Adrenal gland (tissue), 12 donors: ENCODE measurements around the gene SLC5A9. TPM values are rescaled to one million over a fixed set of nuclear protein-coding genes. Genes with fewer than 3 reads are reported as not detected.

ENCODE experiments used
- DNase-seq, 7 donors: peaks; one replicate each; pipeline ENCODE4 v3.0.0-alpha.2; 2019 to 2020
- H3K27ac ChIP-seq, 5 donors: fragments of 200-600 bp; sonication (generic) in 4 of 5; 1 replicate in 3 of 5; 2 replicates in 2 of 5; pipeline versions ENCODE4 v1.5.1 to v1.8.0; 2016 to 2020; ENCODE audit warnings: mild to moderate bottlenecking in 1 of 5
- H3K27me3 ChIP-seq: fragments of 200-600 bp; 2 replicates; pipeline ENCODE4 v1.8.0; 2021
- H3K36me3 ChIP-seq, 2 donors: fragments of 200-600 bp; replicated peaks in 1 of 2; 1 replicate in 1 of 2; 2 replicates in 1 of 2; pipeline versions ENCODE4 v1.5.1 to v1.8.0; 2018 to 2022
- H3K4me1 ChIP-seq, 2 donors: fragments of 200-600 bp; replicated peaks in 1 of 2; 1 replicate in 1 of 2; 2 replicates in 1 of 2; pipeline versions ENCODE4 v1.5.1 to v1.8.0; 2018 to 2021
- H3K4me3 ChIP-seq, 4 donors: fragments of 200-600 bp; sonication (generic) in 3 of 4; one replicate each; pipeline ENCODE4 v1.5.1; 2016 to 2018
- H3K9me3 ChIP-seq, 3 donors: fragments of 200-600 bp; sonication (generic) in 1 of 3; replicated peaks in 1 of 3; 1 replicate in 2 of 3; 2 replicates in 1 of 3; pipeline versions ENCODE4 v1.5.1 to v1.8.0; 2016 to 2021
- POLR2A ChIP-seq, 2 donors: fragments of 450-650 bp; IDR thresholded peaks; one replicate each; pipeline ENCODE4 v1.6.1; 2017; ENCODE audit warnings: antibody characterized with exemption in 2 of 2, mild to moderate bottlenecking in 2 of 2, moderate library complexity in 1 of 2
- WGBS, 4 donors: extraction: QIAGEN DNeasy Blood & Tissue Kit in 2 of 4; methylation state at CpG; one replicate each; pipeline versions ENCODE4 v1.1.5 to v1.1.7; 2013 to 2017; 5-methylcytosine and 5-hydroxymethylcytosine counted together
- intact Hi-C, 2 donors: fragments of 100-400 bp; cut with DNase I; formaldehyde crosslinking; loops; one replicate each; pipeline versions ENCODE4 v1.14.1 to v1.15.0; 2022 to 2023
- polyA plus RNA-seq, 3 donors: library from polyadenylated mRNA; stranded (reverse); fragments of 200-250 nt in 2 of 3; fragments of 350-450 nt in 1 of 3; fragmentation: Illumina TruSeq in 1 of 3; extraction: RNeasy Lipid Tissue Mini Kit (QIAGEN cat#74804) in 1 of 3; gene quantifications; one replicate each; pipeline ENCODE4 v1.2.3, GENCODE V29; 2013 to 2014
- total RNA-seq, 9 donors: library from RNA; depleted of rRNA in 4 of 9; stranded (reverse); fragments of >200 nt in 4 of 9; fragments of 120-200 nt in 1 of 9; fragmentation: NEBNext Ultra II Directional in 1 of 9; extraction: Animal tissue kit (Norgen Biotek cat#: 25700) in 1 of 9; gene quantifications; one replicate each; pipeline versions ENCODE4 v1.1.0 to v1.2.4, GENCODE V29; 2013 to 2023
- TF ChIP-seq, protein P1 (sequence below), 6 experiments: fragments of 450-650 bp in 4 of 6; fragments of 200-600 bp in 2 of 6; sonication (generic) in 1 of 6; IDR thresholded peaks; 1 replicate in 5 of 6; 2 replicates in 1 of 6; pipeline versions ENCODE4 v1.5.1 to v1.8.0; 2016 to 2021; ENCODE audit warnings: antibody characterized with exemption in 6 of 6, mild to moderate bottlenecking in 2 of 6, moderate library complexity in 1 of 6
- donor health status: healthy with polysubstance abuse.
- donor health status: Bipolar disorder and iron deficiency.
- donor health status: DM: yes; HTN: yes; CAD: no.
- donor health status: DM: no; HTN: no; CAD: no.
- donor health status: DM: no; HTN: no; CAD: no.
- donor health status: DM: yes; HTN: yes; CAD: no.

Gene SLC5A9
- total and polyA plus RNA-seq, 12 donors, result 0.11 to 0.83 (median 0.22) TPM; not detected in 3

- no peaks in the 10 kb centered on the region for H3K4me1 ChIP-seq
- no peak for DNase-seq
- no peaks in the 10 kb centered on the region for H3K27me3 ChIP-seq
- H3K9me3 ChIP-seq, result no peaks in the 10 kb centered on the region
- 58 to 80% (median 65%) methylated on average over 3 of the region's 3 CpGs for whole genome bisulfite sequencing, 4 donors
- H3K27ac ChIP-seq, result no peak overlapping the region
- no peak overlapping the region for H3K4me3 ChIP-seq
- TF ChIP-seq POLR2A (IDR thresholded peaks at IDR 0.05), result no peak
- TF ChIP-seq, protein P1, sequence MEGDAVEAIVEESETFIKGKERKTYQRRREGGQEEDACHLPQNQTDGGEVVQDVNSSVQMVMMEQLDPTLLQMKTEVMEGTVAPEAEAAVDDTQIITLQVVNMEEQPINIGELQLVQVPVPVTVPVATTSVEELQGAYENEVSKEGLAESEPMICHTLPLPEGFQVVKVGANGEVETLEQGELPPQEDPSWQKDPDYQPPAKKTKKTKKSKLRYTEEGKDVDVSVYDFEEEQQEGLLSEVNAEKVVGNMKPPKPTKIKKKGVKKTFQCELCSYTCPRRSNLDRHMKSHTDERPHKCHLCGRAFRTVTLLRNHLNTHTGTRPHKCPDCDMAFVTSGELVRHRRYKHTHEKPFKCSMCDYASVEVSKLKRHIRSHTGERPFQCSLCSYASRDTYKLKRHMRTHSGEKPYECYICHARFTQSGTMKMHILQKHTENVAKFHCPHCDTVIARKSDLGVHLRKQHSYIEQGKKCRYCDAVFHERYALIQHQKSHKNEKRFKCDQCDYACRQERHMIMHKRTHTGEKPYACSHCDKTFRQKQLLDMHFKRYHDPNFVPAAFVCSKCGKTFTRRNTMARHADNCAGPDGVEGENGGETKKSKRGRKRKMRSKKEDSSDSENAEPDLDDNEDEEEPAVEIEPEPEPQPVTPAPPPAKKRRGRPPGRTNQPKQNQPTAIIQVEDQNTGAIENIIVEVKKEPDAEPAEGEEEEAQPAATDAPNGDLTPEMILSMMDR (IDR thresholded peaks at IDR 0.05), result no peak
- H3K36me3 ChIP-seq, result no peaks in the 10 kb centered on the region
- intact Hi-C loops, result no loop called here
Measured at GRCh38 chr1:48250572-48250971, 28.1 kb downstream of the SLC5A9 start.

GRCh38 chr1:48251323-48251722 is 28.8 kb downstream of the SLC5A9 start:
- TF ChIP-seq, protein P1 (IDR thresholded peaks at IDR 0.05), result no peak
- no peak for TF ChIP-seq POLR2A (IDR thresholded peaks at IDR 0.05)
- Histone ChIP-seq H3K4me3 (no peak overlapping the region), H3K4me1 (no peaks in the 10 kb centered on the region)

GRCh38 chr1:48251821-48252220 is 29.3 kb downstream of the SLC5A9 start:
- H3K4me3 ChIP-seq, result no peak overlapping the region
- no peak overlapping the region for H3K27ac ChIP-seq

More at GRCh38 chr1:48251323-48251722, 28.8 kb downstream of the SLC5A9 start:
- intact Hi-C loops, result no loop called here
- H3K36me3 ChIP-seq, result no peaks in the 10 kb centered on the region
- DNase-seq, result no peak
- WGBS, 4 donors, result 85 to 94% (median 91%) methylated on average over 2 of the region's 2 CpGs
- no peaks in the 10 kb centered on the region for H3K9me3 ChIP-seq
- no peak overlapping the region for H3K27ac ChIP-seq
- no peaks in the 10 kb centered on the region for H3K27me3 ChIP-seq

GRCh38 chr1:48254254-48254653 is 31.7 kb downstream of the SLC5A9 start:
- H3K36me3 ChIP-seq, result no peaks in the 10 kb centered on the region
- intact Hi-C loops, result no loop called here
- H3K4me1 ChIP-seq, result no peaks in the 10 kb centered on the region
- no peak overlapping the region for H3K27ac ChIP-seq
- H3K4me3 ChIP-seq, result no peak overlapping the region
- WGBS, 4 donors, result 88 to 95% (median 91%) methylated on average over 1 of the region's 1 CpG
- TF ChIP-seq, protein P1 (IDR thresholded peaks at IDR 0.05), result no peak
- TF ChIP-seq POLR2A (IDR thresholded peaks at IDR 0.05), result no peak
- DNase-seq, result no peak
- H3K27me3 ChIP-seq, result no peaks in the 10 kb centered on the region
- H3K9me3 ChIP-seq, result no peaks in the 10 kb centered on the region

More at GRCh38 chr1:48251821-48252220, 29.3 kb downstream of the SLC5A9 start:
- no peaks in the 10 kb centered on the region for H3K36me3 ChIP-seq
- no peak for DNase-seq
- TF ChIP-seq, protein P1 (IDR thresholded peaks at IDR 0.05), result no peak
- TF ChIP-seq POLR2A (IDR thresholded peaks at IDR 0.05), result no peak
- H3K9me3 ChIP-seq, result no peaks in the 10 kb centered on the region
- intact Hi-C loops, result no loop called here
- no peaks in the 10 kb centered on the region for H3K4me1 ChIP-seq
- H3K27me3 ChIP-seq, result no peaks in the 10 kb centered on the region
- 89 to 92% (median 90%) methylated on average over 3 of the region's 3 CpGs for WGBS, 4 donors
